Parietal lobe (tissue), 2 donors: Measurements from ENCODE around the gene PGM1. TPM values are rescaled to one million over a fixed set of nuclear protein-coding genes. Genes with fewer than 3 reads are reported as not detected.

Source experiments
- small RNA-seq: library from RNA; depleted of rRNA; stranded (forward); fragments of <200 nt; gene quantifications from one replicate; pipeline ENCODE3, GENCODE V24; 2014; ENCODE audit warnings: low replicate concordance
- total RNA-seq: library from RNA; depleted of rRNA; stranded (reverse); fragments of >200 nt; gene quantifications from one replicate; pipeline ENCODE4 v1.2.3, GENCODE V29; 2014

PGM1 gene
- 17.8 TPM for total RNA-seq

DNA sequence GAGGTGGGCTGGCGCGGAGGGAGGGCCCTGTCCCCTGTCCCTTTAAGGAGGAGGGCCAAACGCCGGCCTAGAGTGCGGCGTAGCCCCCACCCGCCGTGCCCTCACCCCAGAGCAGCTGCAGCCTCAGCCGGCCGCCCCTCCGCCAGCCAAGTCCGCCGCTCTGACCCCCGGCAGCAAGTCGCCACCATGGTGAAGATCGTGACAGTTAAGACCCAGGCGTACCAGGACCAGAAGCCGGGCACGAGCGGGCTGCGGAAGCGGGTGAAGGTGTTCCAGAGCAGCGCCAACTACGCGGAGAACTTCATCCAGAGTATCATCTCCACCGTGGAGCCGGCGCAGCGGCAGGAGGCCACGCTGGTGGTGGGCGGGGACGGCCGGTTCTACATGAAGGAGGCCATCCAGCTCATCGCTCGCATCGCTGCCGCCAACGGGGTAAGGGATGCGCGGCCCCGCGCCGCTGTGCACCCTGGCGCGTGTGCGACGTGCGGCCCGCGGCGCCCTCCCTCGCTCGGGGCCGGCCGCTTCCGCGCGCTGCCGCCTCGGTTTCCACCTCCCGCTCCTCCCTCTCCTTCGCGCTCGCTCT, at the start of gene PGM1:
PGM1 (plus strand) TSS at position 109 of the 583 bp plus-strand sequence; CDS start at position 187, 78 bp downstream.

Small RNAs within 50 kb of the gene (small RNA-seq; reads per million reads assigned to genes)
- gene RF02105 (not detected), gene RF02106 (not detected), gene RF02107 (not detected), gene RF02108 (not detected), gene RF02109 (not detected), gene RF02110 (not detected)

Other genes with a start within 250 kb of the PGM1 start
- 57.0 TPM for gene ALG6, start 225.8 kb upstream of the PGM1 start, total RNA-seq
- 29.4 TPM for gene ITGB3BP, start 70.2 kb upstream of the PGM1 start, total RNA-seq
- 57.6 TPM for gene EFCAB7, start 69.9 kb upstream of the PGM1 start, total RNA-seq
- gene ROR1, start 180.6 kb downstream of the PGM1 start, total RNA-seq, result 2.5 TPM